GM19193 (cell line): ENCODE results near the gene SRBD1.

Source experiments
- POLR2A ChIP-seq: IDR thresholded peaks from 4 replicates; pipeline ENCODE4 v1.6.1; 2011; ENCODE audit not compliant: insufficient read depth, insufficient read length; ENCODE audit errors: extremely low read depth

SRBD1 gene

GRCh38 chr2:45380131-45380836 is 230.8 kb downstream of the SRBD1 start:
- TF ChIP-seq POLR2A: no peak

- no peak for TF ChIP-seq POLR2A
These were observed 231.5 kb downstream of the SRBD1 start for GRCh38 chr2:45379399-45380087.

DNA sequence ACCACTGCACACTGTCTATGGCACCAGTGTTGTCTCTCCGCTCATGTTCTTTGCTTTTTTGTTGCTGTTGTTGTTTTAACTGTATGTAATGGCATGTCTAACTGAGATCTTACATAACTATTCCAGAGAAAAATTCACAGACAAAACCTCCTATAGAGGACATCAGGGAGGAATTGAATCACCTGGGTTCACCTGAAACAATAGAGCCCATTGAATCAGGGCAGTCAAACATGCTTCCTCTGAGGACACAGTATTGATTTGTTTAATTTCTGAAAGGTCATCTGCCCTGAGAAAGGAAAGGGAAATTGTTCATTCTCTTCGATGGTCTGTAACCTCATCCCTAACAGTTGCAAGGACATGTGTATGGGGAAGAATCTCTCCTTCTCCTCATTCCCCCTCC is 237.5 kb downstream of the SRBD1 start:
- no peak for TF ChIP-seq POLR2A

- TF ChIP-seq POLR2A: no peak
These were observed 240.7 kb downstream of the SRBD1 start for GRCh38 chr2:45370369-45370768.

- no peak for TF ChIP-seq POLR2A
These were observed 242.3 kb downstream of the SRBD1 start for GRCh38 chr2:45368792-45369191.

DNA sequence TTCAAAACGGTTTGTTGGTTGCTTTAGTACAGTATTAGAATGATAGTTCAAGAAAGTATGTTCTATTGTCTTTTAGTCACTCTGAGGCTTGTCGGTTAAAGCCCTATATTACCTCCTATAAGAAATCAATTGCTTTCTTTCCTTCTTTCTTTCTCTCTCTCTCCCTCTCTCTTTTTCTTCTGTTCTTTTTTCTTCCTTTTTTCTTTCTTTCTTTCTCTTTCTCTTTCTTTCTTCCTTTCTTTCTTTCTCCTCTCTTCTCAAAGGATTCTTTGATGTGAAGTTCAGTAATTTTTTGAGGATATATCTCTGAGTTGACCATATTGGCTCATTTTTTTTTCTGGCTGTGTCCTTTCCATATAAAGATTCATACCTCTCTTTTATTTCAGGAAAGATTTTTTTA is 249.4 kb downstream of the SRBD1 start:
- no peak for TF ChIP-seq POLR2A

- no peak for TF ChIP-seq POLR2A
These were observed 256.3 kb downstream of the SRBD1 start for GRCh38 chr2:45354776-45355175.

DNA sequence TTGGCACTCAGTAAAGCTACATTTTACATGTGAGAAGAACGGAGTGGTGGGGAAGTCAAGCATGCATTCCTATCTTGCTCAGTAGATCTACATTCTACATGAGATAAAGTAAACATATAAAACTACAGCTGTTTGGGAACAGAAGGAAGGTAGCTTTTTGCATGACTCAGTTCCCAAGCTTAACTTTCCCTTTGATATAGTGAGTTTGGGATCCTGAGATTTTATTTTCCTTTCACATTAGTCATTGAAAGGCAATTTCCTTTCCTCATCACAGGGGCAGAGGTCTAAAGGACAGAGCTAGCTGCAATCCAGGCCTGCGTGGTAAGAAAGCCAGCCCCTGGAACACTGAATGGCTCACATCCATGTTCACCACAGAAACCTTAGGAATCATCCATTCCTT is 257.2 kb downstream of the SRBD1 start:
- TF ChIP-seq POLR2A: no peak

GRCh38 chr2:45352506-45352905 is 258.6 kb downstream of the SRBD1 start:
- no peak for TF ChIP-seq POLR2A

GRCh38 chr2:45345331-45346234 is 265.5 kb downstream of the SRBD1 start:
- no peak for TF ChIP-seq POLR2A

GRCh38 chr2:45344502-45344901 is 266.6 kb downstream of the SRBD1 start:
- no peak for TF ChIP-seq POLR2A

- no peak for TF ChIP-seq POLR2A
These were observed 267.0 kb downstream of the SRBD1 start for GRCh38 chr2:45344071-45344470.

GRCh38 chr2:45343251-45344017 is 267.6 kb downstream of the SRBD1 start:
- no peak for TF ChIP-seq POLR2A

DNA sequence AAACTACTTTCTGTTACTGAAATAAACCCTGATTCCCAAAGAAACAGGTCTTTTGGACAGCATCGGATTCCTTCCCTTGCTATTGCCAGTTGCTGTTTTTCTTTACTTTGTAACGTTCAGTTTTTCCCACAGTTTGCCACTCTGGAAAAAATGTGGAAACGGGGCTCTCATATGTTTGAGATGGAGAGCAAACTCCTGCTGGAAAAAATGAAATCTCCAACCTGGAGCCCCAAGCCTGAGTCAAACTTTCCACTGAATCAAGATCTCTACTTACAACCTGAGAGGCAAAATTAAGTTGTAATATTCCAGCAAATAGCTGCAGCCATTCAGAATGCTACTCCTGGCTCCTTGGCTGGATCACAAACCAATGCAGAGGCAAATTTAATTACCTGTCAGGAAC is 270.7 kb downstream of the SRBD1 start:
- no peak for TF ChIP-seq POLR2A

DNA sequence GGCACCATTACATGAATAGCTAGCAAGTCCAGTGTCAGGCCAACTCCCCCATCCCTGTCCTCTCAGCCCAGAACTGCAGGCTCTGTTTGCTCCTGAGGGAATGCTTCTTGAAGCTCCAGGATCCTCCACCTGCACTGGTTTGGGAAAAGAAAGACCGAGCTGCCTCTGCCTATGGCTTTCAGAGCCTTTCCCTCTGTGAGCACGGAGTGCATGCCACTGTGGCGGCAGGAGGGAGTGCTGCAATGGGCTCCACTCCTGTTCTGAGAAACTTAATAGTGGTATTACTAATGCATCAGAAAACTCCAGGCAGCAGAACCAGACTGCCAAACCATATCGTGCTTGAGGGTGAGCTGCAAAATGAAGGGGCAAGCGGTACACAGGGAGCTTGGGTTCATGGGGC is 271.8 kb downstream of the SRBD1 start:
- no peak for TF ChIP-seq POLR2A
